Erythroblast (primary cell): ENCODE data around the gene CACNA1C.

Experiments used
- GATA1 ChIP-seq: IDR thresholded peaks from 2 replicates; pipeline ENCODE4 v1.6.1; 2011; ENCODE audit warnings: low read depth, mild to moderate bottlenecking, control low read depth, low read length, moderate library complexity
- POLR2A ChIP-seq: IDR thresholded peaks from 2 replicates; pipeline ENCODE4 v1.6.1; 2011; ENCODE audit warnings: mild to moderate bottlenecking, low read length

DNA sequence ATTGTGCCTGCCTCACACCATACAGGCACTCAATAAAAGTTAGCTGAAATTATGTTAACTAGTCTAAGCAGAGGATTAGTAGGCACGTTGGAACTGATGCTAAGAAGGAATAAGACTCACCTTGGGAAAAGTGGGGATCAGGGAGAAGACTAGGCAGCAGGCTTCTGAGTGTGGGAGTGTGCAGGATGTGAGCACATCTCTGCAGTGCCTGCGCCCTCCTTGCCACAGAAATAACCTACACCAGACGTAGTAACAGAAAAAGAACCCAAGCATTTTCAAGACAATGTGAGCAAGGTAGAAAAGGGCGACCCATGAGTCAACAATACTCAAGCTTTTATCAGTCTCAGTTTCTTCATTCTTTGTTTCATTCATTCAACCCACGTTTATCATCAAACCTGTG lies 113.9 kb downstream of the CACNA1C start:
- TF ChIP-seq POLR2A (no peak), GATA1 (no peak)
